Loucy (cell line): ENCODE data around the gene LRRTM4.

Source experiments
- EZH2phosphoT487 ChIP-seq: fragments of 200-600 bp; IDR thresholded peaks from 2 replicates; pipeline ENCODE4 v1.6.1; 2018; ENCODE audit warnings: antibody characterized with exemption, mild to moderate bottlenecking, moderate library complexity, borderline replicate concordance
- TF ChIP-seq, protein P1 (sequence below): fragments of 200-600 bp; sonication (generic); conservative IDR thresholded peaks from 2 replicates; pipeline ENCODE4 v1.5.1; 2014; ENCODE audit warnings: mild to moderate bottlenecking, antibody characterized with exemption, low read length

- TF ChIP-seq, protein P1, sequence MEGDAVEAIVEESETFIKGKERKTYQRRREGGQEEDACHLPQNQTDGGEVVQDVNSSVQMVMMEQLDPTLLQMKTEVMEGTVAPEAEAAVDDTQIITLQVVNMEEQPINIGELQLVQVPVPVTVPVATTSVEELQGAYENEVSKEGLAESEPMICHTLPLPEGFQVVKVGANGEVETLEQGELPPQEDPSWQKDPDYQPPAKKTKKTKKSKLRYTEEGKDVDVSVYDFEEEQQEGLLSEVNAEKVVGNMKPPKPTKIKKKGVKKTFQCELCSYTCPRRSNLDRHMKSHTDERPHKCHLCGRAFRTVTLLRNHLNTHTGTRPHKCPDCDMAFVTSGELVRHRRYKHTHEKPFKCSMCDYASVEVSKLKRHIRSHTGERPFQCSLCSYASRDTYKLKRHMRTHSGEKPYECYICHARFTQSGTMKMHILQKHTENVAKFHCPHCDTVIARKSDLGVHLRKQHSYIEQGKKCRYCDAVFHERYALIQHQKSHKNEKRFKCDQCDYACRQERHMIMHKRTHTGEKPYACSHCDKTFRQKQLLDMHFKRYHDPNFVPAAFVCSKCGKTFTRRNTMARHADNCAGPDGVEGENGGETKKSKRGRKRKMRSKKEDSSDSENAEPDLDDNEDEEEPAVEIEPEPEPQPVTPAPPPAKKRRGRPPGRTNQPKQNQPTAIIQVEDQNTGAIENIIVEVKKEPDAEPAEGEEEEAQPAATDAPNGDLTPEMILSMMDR = no peak
- no peak for TF ChIP-seq EZH2phosphoT487
Measured at GRCh38 chr2:77488141-77488540, 34.0 kb downstream of the LRRTM4 start.
